ENCODE results near the gene DAAM2.

DAAM2 gene

GRCh38 chr6:39891353-39891752 is 99.2 kb downstream of the DAAM2 start:
- no peak for DNase-seq

GRCh38 chr6:39891976-39892375 is 99.8 kb downstream of the DAAM2 start:
- no peak for DNase-seq

- no peak for DNase-seq
These were observed 100.4 kb downstream of the DAAM2 start for GRCh38 chr6:39892490-39893129.

- DNase-seq: no peak
These were observed 101.1 kb downstream of the DAAM2 start for GRCh38 chr6:39893286-39893685.

- no peak for DNase-seq
These were observed 104.5 kb downstream of the DAAM2 start for GRCh38 chr6:39896701-39897100.

- no peak for DNase-seq
These were observed 105.5 kb downstream of the DAAM2 start for GRCh38 chr6:39897698-39898097.

GRCh38 chr6:39898625-39899024 is 106.4 kb downstream of the DAAM2 start:
- no peak for DNase-seq

- no peak for DNase-seq
These were observed 107.5 kb downstream of the DAAM2 start for GRCh38 chr6:39899554-39900295.

- no peak for DNase-seq
These were observed 109.0 kb downstream of the DAAM2 start for GRCh38 chr6:39901116-39901655.

GRCh38 chr6:39901670-39902069 is 109.5 kb downstream of the DAAM2 start:
- DNase-seq: no peak

GRCh38 chr6:39902136-39902535 is 110.0 kb downstream of the DAAM2 start:
- no peak for DNase-seq

- no peak for DNase-seq
These were observed 110.8 kb downstream of the DAAM2 start for GRCh38 chr6:39902786-39903465.

GRCh38 chr6:39903656-39904055 is 111.5 kb downstream of the DAAM2 start:
- DNase-seq: no peak

GRCh38 chr6:39904946-39905639 is 112.9 kb downstream of the DAAM2 start:
- no peak for DNase-seq

- DNase-seq: no peak
These were observed 113.4 kb downstream of the DAAM2 start for GRCh38 chr6:39905640-39905975.

GRCh38 chr6:39906318-39906761 is 114.2 kb downstream of the DAAM2 start:
- DNase-seq: no peak

- DNase-seq: no peak
These were observed 115.8 kb downstream of the DAAM2 start for GRCh38 chr6:39907871-39908575.

GRCh38 chr6:39908838-39909583 is 116.8 kb downstream of the DAAM2 start:
- DNase-seq: no peak

GRCh38 chr6:39909701-39910100 is 117.5 kb downstream of the DAAM2 start:
- no peak for DNase-seq

GRCh38 chr6:39910164-39910563 is 118.0 kb downstream of the DAAM2 start:
- no peak for DNase-seq

GRCh38 chr6:39910744-39911143 is 118.6 kb downstream of the DAAM2 start:
- no peak for DNase-seq
